Large intestine (tissue), 3 donors: ENCODE results near the gene ABLIM1. TPM values are rescaled to one million over a fixed set of nuclear protein-coding genes. Genes with fewer than 3 reads are reported as not detected.

Experiments
- DNase-seq, 2 donors: peaks; one replicate each; pipeline versions ENCODE4 v3.0.0 to v3.0.0-alpha.2; 2013
- H3K27ac ChIP-seq: one replicate; pipeline ENCODE4 v1.5.1; 2013; ENCODE audit warnings: low read length
- H3K27me3 ChIP-seq: 2 replicates; pipeline ENCODE4 v1.6.1; 2013; ENCODE audit warnings: low read length; ENCODE audit not compliant: control insufficient read depth, insufficient read depth
- H3K36me3 ChIP-seq: 2 replicates; pipeline ENCODE4 v1.6.1; 2013; ENCODE audit warnings: low read length; ENCODE audit not compliant: control insufficient read depth, insufficient read depth
- H3K4me1 ChIP-seq: one replicate; pipeline ENCODE4 v1.6.1; 2013; ENCODE audit warnings: low read length; ENCODE audit not compliant: control insufficient read depth, insufficient read depth
- H3K4me3 ChIP-seq: one replicate; pipeline ENCODE4 v1.5.1; 2013; ENCODE audit warnings: low read length
- H3K9me3 ChIP-seq: one replicate; pipeline ENCODE4 v1.6.1; 2013; ENCODE audit warnings: mild to moderate bottlenecking, low read depth, low read length, moderate library complexity; ENCODE audit not compliant: control insufficient read depth
- WGBS: methylation state at CpG from one replicate; pipeline ENCODE4 v1.1.5; 2013; ENCODE audit warnings: low lambda C conversion rate; ENCODE audit not compliant: insufficient coverage; 5-methylcytosine and 5-hydroxymethylcytosine counted together
- polyA plus RNA-seq: library from polyadenylated mRNA; unstranded; fragments of 120-200 nt; gene quantifications from one replicate; pipeline ENCODE4 v1.2.1, GENCODE V29; 2013

The ABLIM1 gene
- polyA plus RNA-seq, 1 donor = 54.9 TPM

DNA sequence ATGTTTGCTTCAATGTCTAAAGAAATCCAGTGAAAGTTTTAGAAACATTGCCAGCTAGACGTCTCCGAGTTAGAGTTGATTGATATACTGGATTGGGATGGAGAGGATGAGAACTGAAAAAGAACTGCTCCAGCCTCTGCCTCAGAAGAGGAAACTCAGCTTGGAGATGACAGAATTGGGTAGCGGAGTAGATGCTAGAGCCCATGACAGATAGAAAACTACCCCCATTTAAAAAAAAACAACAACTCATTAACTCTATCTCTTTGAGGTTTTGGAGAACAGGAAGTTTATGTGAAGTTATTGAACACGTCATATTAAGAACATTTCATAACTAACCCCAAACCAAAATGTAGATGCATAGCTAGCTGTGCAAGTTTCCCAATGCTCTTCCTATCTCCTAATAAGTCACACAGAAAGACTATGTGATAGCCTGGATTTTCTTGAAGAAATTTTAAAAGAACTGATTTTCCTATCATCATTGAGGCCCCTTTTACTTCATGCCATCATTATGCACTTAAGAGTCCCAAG lies 225.4 kb downstream of the ABLIM1 start:
- no peaks in the 10 kb centered on the region for H3K27me3 ChIP-seq
- H3K27ac ChIP-seq = no peak overlapping the region
- WGBS = 80% methylated on average over 1 of the region's 4 CpGs
- H3K9me3 ChIP-seq = no peaks in the 10 kb centered on the region
- H3K4me3 ChIP-seq = no peak overlapping the region
- peaks cover 33% of the 10 kb centered on the region for H3K36me3 ChIP-seq
- no peaks in the 10 kb centered on the region for H3K4me1 ChIP-seq
- no peak for DNase-seq

DNA sequence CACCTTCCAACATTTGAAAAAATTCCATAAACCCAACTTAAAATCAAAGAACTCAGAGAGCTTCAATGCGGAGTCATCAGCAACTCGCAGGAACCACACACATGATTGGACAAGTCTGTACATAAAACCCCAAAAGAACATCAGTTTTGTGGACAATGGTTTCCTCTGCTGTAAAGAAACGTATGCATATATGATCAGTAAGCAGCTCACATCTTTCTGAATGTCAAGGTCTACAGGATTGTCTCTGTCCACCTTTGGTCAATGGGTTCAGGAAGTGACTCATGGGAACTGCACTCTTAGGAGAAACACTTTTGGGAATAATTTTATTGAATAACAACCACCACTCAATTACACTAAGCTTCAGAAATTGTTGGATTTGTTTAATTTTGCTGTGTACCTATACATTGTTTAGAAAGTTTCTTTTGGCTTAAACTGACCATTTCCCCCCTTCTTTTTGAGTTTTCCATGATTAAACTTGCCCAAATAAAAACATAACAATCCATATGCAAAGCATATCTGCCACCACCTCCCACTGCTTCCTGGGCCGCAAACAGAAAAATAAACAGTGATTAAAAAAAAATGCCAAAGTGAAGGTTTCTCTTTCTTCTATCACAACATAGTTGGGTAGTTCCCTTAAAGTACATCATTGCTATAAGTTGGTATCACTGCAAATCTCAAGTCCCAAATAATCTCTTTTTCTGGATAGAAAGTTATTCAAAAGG lies 226.5 kb downstream of the ABLIM1 start:
- no peak for DNase-seq

GRCh38 chr10:114430688-114431413 lies 227.2 kb downstream of the ABLIM1 start:
- Histone ChIP-seq H3K27me3 (no peaks in the 10 kb centered on the region), H3K4me1 (no peaks in the 10 kb centered on the region), H3K36me3 (peaks cover 20% of the 10 kb centered on the region), H3K27ac (no peak overlapping the region), H3K9me3 (no peaks in the 10 kb centered on the region), H3K4me3 (no peak overlapping the region)
- no peak for DNase-seq
- whole genome bisulfite sequencing = 100% methylated on average over 3 of the region's 12 CpGs

More for the DNA sequence above, 226.5 kb downstream of the ABLIM1 start:
- Histone ChIP-seq H3K4me1 (no peaks in the 10 kb centered on the region), H3K4me3 (no peak overlapping the region), H3K36me3 (peaks cover 26% of the 10 kb centered on the region), H3K27ac (no peak overlapping the region), H3K9me3 (no peaks in the 10 kb centered on the region), H3K27me3 (no peaks in the 10 kb centered on the region)
- 80% methylated on average over 1 of the region's 4 CpGs for WGBS

- H3K27me3 ChIP-seq = no peaks in the 10 kb centered on the region
- no peaks in the 10 kb centered on the region for H3K4me1 ChIP-seq
- H3K9me3 ChIP-seq = no peaks in the 10 kb centered on the region
- DNase-seq = no peak
- H3K27ac ChIP-seq = no peak overlapping the region
- H3K4me3 ChIP-seq = no peak overlapping the region
- peaks cover 11% of the 10 kb centered on the region for H3K36me3 ChIP-seq
- no CpG with 5 or more reads among the region's 9 CpGs for WGBS
Measured at GRCh38 chr10:114429581-114430335, 228.3 kb downstream of the ABLIM1 start.

- DNase-seq = no peak
- no CpG with 5 or more reads among the region's 9 CpGs for WGBS
- Histone ChIP-seq H3K36me3 (no peaks in the 10 kb centered on the region), H3K27ac (no peak overlapping the region), H3K9me3 (no peaks in the 10 kb centered on the region), H3K4me1 (no peaks in the 10 kb centered on the region), H3K4me3 (no peak overlapping the region), H3K27me3 (no peaks in the 10 kb centered on the region)
Measured at GRCh38 chr10:114427124-114427852, 230.8 kb downstream of the ABLIM1 start.

GRCh38 chr10:114426476-114426875 lies 231.6 kb downstream of the ABLIM1 start:
- WGBS = no CpG with 5 or more reads among the region's 5 CpGs
- DNase-seq = no peak
- Histone ChIP-seq H3K9me3 (no peaks in the 10 kb centered on the region), H3K27me3 (no peaks in the 10 kb centered on the region), H3K36me3 (no peaks in the 10 kb centered on the region), H3K4me1 (no peaks in the 10 kb centered on the region), H3K27ac (no peak overlapping the region), H3K4me3 (no peak overlapping the region)

DNA sequence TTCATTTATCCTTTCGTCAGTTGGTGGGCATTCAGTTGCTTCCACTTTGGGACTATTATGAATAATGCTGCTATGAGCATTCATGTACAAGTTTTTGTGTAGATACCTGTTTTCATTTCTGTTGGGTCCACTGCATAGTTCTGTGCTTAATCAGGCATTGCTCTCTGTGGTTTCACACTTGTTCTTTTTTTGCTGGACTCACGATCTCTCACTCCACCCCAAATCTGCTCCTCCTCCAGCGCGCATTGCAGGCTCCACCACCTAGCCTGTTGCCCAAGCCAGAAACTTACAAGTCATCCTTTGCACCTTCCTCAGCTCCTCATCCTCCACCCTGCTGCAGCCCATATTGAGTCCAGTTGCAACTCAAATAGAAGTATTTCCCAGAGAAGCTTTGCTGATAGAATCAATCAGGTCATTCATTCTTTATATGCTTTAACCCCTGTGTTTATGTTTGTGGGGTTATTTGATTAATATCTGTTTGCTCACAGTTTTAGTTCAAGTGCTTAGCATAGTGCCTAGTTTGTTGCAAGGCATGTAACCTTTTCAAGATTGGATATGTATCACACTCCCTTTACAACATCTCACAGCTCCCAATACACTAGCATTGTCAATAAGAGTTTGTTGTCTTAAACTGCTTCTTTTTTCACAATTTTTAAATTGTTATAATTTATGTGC lies 237.1 kb downstream of the ABLIM1 start:
- Histone ChIP-seq H3K4me3 (no peak overlapping the region), H3K4me1 (no peaks in the 10 kb centered on the region), H3K9me3 (no peaks in the 10 kb centered on the region), H3K36me3 (no peaks in the 10 kb centered on the region), H3K27ac (no peak overlapping the region), H3K27me3 (peaks cover 12% of the 10 kb centered on the region)
- no peak for DNase-seq
- 75% methylated on average over 1 of the region's 4 CpGs for WGBS

DNA sequence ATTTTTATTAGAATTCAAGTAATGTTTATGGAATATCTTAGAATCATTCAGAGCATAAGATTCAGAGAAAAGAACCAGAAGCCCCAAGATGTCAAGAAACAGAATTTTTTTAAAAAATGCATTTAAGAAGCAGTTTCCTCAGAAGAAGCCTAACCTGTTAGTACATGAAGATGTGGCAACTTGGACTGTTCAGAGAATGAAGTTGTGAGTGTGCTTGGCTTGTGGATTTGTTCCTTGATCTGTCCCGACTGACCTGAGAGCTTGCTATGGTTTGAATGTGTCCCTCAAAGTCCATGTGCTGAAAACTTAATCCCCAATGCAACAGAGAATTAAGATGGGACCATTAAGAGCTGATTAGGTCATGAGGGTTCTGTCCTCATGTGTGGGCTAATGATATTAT lies 240.0 kb downstream of the ABLIM1 start:
- no peak for DNase-seq
- Histone ChIP-seq H3K27ac (no peak overlapping the region), H3K36me3 (no peaks in the 10 kb centered on the region), H3K4me3 (no peak overlapping the region), H3K27me3 (peaks cover 19% of the 10 kb centered on the region), H3K4me1 (no peaks in the 10 kb centered on the region), H3K9me3 (no peaks in the 10 kb centered on the region)
- no CpG with 5 or more reads among the region's 1 CpG for WGBS

- H3K27ac ChIP-seq = no peak overlapping the region
- H3K4me1 ChIP-seq = no peaks in the 10 kb centered on the region
- H3K27me3 ChIP-seq = peaks cover 22% of the 10 kb centered on the region
- no peak overlapping the region for H3K4me3 ChIP-seq
- no peaks in the 10 kb centered on the region for H3K36me3 ChIP-seq
- H3K9me3 ChIP-seq = no peaks in the 10 kb centered on the region
- DNase-seq = no peak
- no CpG with 5 or more reads among the region's 9 CpGs for WGBS
Measured at GRCh38 chr10:114412907-114413797, 244.9 kb downstream of the ABLIM1 start.
